B cell (primary cell): ENCODE measurements around the gene LRRTM1. TPM values are rescaled to one million over a fixed set of nuclear protein-coding genes. Genes with fewer than 3 reads are reported as not detected.

ENCODE experiments used
- ATAC-seq: fragments of 200-7000 bp; cut with Tn5 transposase; one replicate; pipeline ENCODE4 v1.10.0; 2021; ENCODE audit warnings: low read depth, mild to moderate bottlenecking, moderate number of reproducible peaks, moderate library complexity
- CTCF ChIA-PET: fragments of 350-600 bp; sonication (Branson Sonifier 250); formaldehyde crosslinking; loops from one replicate; lab custom pipeline; 2021; ENCODE audit warnings: antibody characterized with exemption, inconsistent platforms; lab: Charles Lee
- POLR2A ChIA-PET: fragments of 350-600 bp; sonication (Branson Sonifier 250); formaldehyde crosslinking; loops from one replicate; lab custom pipeline; 2021; ENCODE audit warnings: antibody characterized with exemption; lab: Charles Lee
- DNase-seq: peaks from one replicate; pipeline ENCODE4 v3.0.0; 2013
- H2AFZ ChIP-seq: 2 replicates; pipeline ENCODE4 v1.6.1; 2012; ENCODE audit warnings: mild to moderate bottlenecking, low read depth, low read length; ENCODE audit not compliant: insufficient read depth, poor library complexity, severe bottlenecking
- H3K27ac ChIP-seq, 2 donors: 1 replicate in 1 of 2; 2 replicates in 1 of 2; pipeline ENCODE4 v1.5.1; 2012 to 2013; ENCODE audit warnings: low read length in 2 of 2, mild to moderate bottlenecking in 2 of 2, moderate library complexity in 1 of 2
- H3K27me3 ChIP-seq, 4 experiments: fragments of 200-600 bp in 1 of 4; sonication (generic) in 1 of 4; replicated peaks in 1 of 4; 1 replicate in 2 of 4; 2 replicates in 2 of 4; pipeline versions ENCODE4 v1.6.1 to v1.7.0; 2013 to 2016; ENCODE audit warnings: low read length in 3 of 4, mild to moderate bottlenecking in 2 of 4, mixed read lengths in 1 of 4, moderate library complexity in 1 of 4; ENCODE audit not compliant: insufficient read depth in 4 of 4, control insufficient read depth in 3 of 4; ENCODE audit errors: control extremely low read depth in 1 of 4
- H3K36me3 ChIP-seq, 2 experiments: replicated peaks in 1 of 2; 1 replicate in 1 of 2; 2 replicates in 1 of 2; pipeline versions ENCODE4 v1.6.1 to v1.7.1; 2013; ENCODE audit warnings: low read length in 1 of 2; ENCODE audit not compliant: insufficient read depth in 2 of 2, control insufficient read depth in 1 of 2; ENCODE audit errors: control extremely low read depth in 1 of 2, extremely low read depth in 1 of 2
- H3K4me1 ChIP-seq, 2 donors: fragments of 200-600 bp in 1 of 2; sonication (generic) in 1 of 2; 1 replicate in 1 of 2; 2 replicates in 1 of 2; pipeline versions ENCODE4 v1.5.1 to v1.6.1; 2013 to 2017; ENCODE audit warnings: low read length in 2 of 2; ENCODE audit not compliant: control insufficient read depth in 2 of 2, insufficient read depth in 2 of 2
- H3K4me2 ChIP-seq: replicated peaks from 2 replicates; pipeline ENCODE3; 2012; ENCODE audit warnings: mild to moderate bottlenecking, low read depth, low read length; ENCODE audit not compliant: poor library complexity, severe bottlenecking
- H3K4me3 ChIP-seq, 5 experiments: fragments of 200-600 bp in 1 of 5; sonication (generic) in 1 of 5; 1 replicate in 3 of 5; 2 replicates in 2 of 5; pipeline versions ENCODE4 v1.5.1 to v1.7.0; 2011 to 2016; ENCODE audit warnings: low read length in 4 of 5, mild to moderate bottlenecking in 4 of 5, low read depth in 2 of 5, control low read depth in 1 of 5, moderate library complexity in 1 of 5; ENCODE audit not compliant: insufficient read depth in 1 of 5; ENCODE audit errors: control extremely low read depth in 1 of 5, extremely low read depth in 1 of 5
- H3K79me2 ChIP-seq: fragments of 200-600 bp; sonication (generic); one replicate; pipeline ENCODE4 v1.6.0; 2016; ENCODE audit warnings: low read length; ENCODE audit not compliant: control insufficient read depth, insufficient read depth
- H3K9ac ChIP-seq: fragments of 200-600 bp; sonication (generic); 2 replicates; pipeline ENCODE4 v1.6.1; 2017; ENCODE audit warnings: mild to moderate bottlenecking, low read length, moderate library complexity
- H3K9me3 ChIP-seq, 3 donors: one replicate each; pipeline versions ENCODE4 v1.6.1 to v1.7.1; 2013; ENCODE audit warnings: low read length in 2 of 3; ENCODE audit not compliant: control insufficient read depth in 2 of 3, insufficient read depth in 1 of 3; ENCODE audit errors: control extremely low read depth in 1 of 3
- H4K20me1 ChIP-seq: 2 replicates; pipeline ENCODE4 v1.6.0; 2012; ENCODE audit warnings: mild to moderate bottlenecking, low read length; ENCODE audit not compliant: insufficient read depth, control insufficient read depth, poor library complexity, severe bottlenecking
- H3K27ac Mint-ChIP-seq: one replicate; pipeline ENCODE4 v1.8.0; 2021; ENCODE audit warnings: mixed read lengths
- H3K27me3 Mint-ChIP-seq: one replicate; pipeline ENCODE4 v1.8.0; 2021; ENCODE audit warnings: mixed read lengths
- H3K4me1 Mint-ChIP-seq: one replicate; pipeline ENCODE4 v1.8.0; 2021; ENCODE audit warnings: mixed read lengths
- H3K4me3 Mint-ChIP-seq: one replicate; pipeline ENCODE4 v1.8.0; 2021; ENCODE audit warnings: mixed read lengths
- H3K9me3 Mint-ChIP-seq: one replicate; pipeline ENCODE4 v1.8.0; 2022; ENCODE audit warnings: mixed read lengths; ENCODE audit not compliant: insufficient read depth
- EZH2 ChIP-seq: IDR thresholded peaks from 2 replicates; pipeline ENCODE4 v1.6.1; 2012; ENCODE audit warnings: borderline replicate concordance, low read depth, mild to moderate bottlenecking, moderate library complexity, low read length; ENCODE audit not compliant: insufficient read depth, poor library complexity, severe bottlenecking
- WGBS: methylation state at CpG from one replicate; pipeline ENCODE4 v1.1.5; 2013; ENCODE audit warnings: missing lambda C conversion rate; ENCODE audit not compliant: insufficient coverage; 5-methylcytosine and 5-hydroxymethylcytosine counted together
- intact Hi-C: fragments of 100-400 bp; cut with micrococcal nuclease; formaldehyde crosslinking; loops from one replicate; pipeline ENCODE4 v1.10.0; 2022
- polyA plus RNA-seq: library from polyadenylated mRNA; depleted of rRNA; stranded (reverse); fragments of >200 nt; gene quantifications from 2 replicates; pipeline ENCODE4 v1.2.3, GENCODE V29; 2012
- total RNA-seq, 2 donors: library from RNA; stranded (reverse); fragments of 120-200 nt in 1 of 2; gene quantifications; 1 replicate in 1 of 2; 2 replicates in 1 of 2; pipeline versions ENCODE4 v1.2.3 to v1.2.4, GENCODE V29; 2013 to 2022
- TF ChIP-seq, protein P1 (sequence below): fragments of 200-600 bp; IDR thresholded peaks from one replicate; pipeline ENCODE4 v1.8.0; 2022; ENCODE audit warnings: antibody characterized with exemption, mild to moderate bottlenecking

Gene LRRTM1
- total and polyA plus RNA-seq, 2 donors (not counting 1 experiment from before 2014, with no cell fraction given), result not detected

DNA sequence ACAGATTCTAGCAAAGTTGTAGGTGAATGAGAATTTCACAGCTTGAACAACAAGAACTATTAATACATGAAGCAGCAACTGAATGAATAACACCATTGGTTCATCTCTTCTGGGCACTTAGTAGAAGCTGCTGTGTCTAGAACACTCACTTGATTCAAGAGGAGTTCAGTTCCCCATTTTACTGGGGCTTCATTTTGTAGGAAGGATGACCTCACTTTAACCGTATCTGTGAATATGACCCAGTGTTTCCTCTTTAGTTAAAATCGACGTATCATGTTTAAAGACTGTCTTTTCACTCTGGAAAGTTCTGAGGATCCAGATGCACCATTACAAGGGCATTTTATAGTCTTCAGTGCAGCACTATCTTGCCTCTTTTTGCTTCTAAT lies 47.8 kb downstream of the LRRTM1 start:
- CTCF ChIA-PET, result no interaction called here

DNA sequence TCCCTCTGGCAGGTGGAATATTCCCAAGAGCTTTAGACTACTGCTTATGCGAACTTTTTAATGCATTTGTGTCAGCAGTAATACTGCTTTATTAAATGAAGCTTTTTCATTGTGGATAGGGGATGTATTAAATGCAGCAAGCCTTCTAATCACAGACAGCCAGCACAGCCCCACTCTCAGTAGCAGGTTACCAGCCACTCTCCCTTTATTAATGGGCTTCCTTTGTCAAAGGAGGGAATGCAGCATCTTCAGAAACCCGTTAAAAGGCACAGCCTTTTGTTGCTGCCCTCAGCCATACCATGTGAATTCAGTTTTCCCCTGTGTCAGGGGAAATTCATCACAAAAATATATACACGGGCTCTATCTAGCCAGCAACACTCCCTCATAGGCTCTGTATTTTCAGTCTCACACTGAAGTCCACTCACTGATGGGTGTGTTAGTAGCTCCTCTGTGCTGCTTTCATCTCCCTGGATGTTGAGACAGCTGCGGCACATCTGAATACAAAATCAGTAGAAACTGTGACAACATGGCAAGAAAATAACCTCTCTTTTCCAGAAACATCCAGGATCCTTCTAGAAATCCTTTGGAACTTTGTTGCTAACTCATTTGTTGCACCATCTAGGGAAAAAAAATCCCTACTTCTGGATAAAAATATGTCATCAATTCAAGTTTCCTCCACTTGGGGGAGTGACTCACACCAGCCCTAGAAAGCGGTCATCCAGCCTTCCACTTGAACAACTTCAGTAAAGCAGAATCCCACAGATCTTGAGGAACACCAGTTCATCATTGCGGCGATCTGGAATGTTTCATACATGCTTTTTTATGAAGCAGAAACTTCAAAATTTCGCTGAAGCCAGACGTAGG lies 48.4 kb downstream of the LRRTM1 start:
- no peaks in the 10 kb centered on the region for H3K36me3 ChIP-seq
- H3K79me2 ChIP-seq, result no peaks in the 10 kb centered on the region
- H4K20me1 ChIP-seq, result no peaks in the 10 kb centered on the region
- Mint-ChIP-seq H3K27me3 (no peaks in the 10 kb centered on the region), H3K4me3 (no peak overlapping the region), H3K27ac (no peak overlapping the region), H3K9me3 (peaks cover 2% of the 10 kb centered on the region), H3K4me1 (no peaks in the 10 kb centered on the region)
- ATAC-seq (no peak), DNase-seq (no peak)
- no peak overlapping the region for H2AFZ ChIP-seq
- no peak overlapping the region for H3K27ac ChIP-seq
- H3K9ac ChIP-seq, result no peak overlapping the region
- WGBS, result 79% methylated on average over 3 of the region's 9 CpGs
- intact Hi-C loops, result no loop called here
- H3K4me2 ChIP-seq, result no peak overlapping the region
- no peak overlapping the region for H3K4me3 ChIP-seq
- H3K27me3 ChIP-seq, result no peaks in the 10 kb centered on the region
- CTCF ChIA-PET, result no interaction called here
- H3K4me1 ChIP-seq, result no peaks in the 10 kb centered on the region
- POLR2A ChIA-PET, result no interaction called here
- H3K9me3 ChIP-seq, result no peaks in the 10 kb centered on the region
- TF ChIP-seq EZH2, result no peak
- TF ChIP-seq, protein P1, sequence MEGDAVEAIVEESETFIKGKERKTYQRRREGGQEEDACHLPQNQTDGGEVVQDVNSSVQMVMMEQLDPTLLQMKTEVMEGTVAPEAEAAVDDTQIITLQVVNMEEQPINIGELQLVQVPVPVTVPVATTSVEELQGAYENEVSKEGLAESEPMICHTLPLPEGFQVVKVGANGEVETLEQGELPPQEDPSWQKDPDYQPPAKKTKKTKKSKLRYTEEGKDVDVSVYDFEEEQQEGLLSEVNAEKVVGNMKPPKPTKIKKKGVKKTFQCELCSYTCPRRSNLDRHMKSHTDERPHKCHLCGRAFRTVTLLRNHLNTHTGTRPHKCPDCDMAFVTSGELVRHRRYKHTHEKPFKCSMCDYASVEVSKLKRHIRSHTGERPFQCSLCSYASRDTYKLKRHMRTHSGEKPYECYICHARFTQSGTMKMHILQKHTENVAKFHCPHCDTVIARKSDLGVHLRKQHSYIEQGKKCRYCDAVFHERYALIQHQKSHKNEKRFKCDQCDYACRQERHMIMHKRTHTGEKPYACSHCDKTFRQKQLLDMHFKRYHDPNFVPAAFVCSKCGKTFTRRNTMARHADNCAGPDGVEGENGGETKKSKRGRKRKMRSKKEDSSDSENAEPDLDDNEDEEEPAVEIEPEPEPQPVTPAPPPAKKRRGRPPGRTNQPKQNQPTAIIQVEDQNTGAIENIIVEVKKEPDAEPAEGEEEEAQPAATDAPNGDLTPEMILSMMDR, result no peak

More for the DNA sequence above, 47.8 kb downstream of the LRRTM1 start:
- Histone ChIP-seq H3K9me3 (no peaks in the 10 kb centered on the region), H3K4me3 (no peak overlapping the region), H3K4me2 (no peak overlapping the region), H2AFZ (no peak overlapping the region), H3K79me2 (no peaks in the 10 kb centered on the region), H4K20me1 (no peaks in the 10 kb centered on the region), H3K9ac (no peak overlapping the region), H3K36me3 (no peaks in the 10 kb centered on the region), H3K4me1 (no peaks in the 10 kb centered on the region), H3K27ac (no peak overlapping the region), H3K27me3 (no peaks in the 10 kb centered on the region)
- Mint-ChIP-seq H3K27me3 (no peaks in the 10 kb centered on the region), H3K4me1 (no peaks in the 10 kb centered on the region), H3K4me3 (no peak overlapping the region), H3K27ac (no peak overlapping the region), H3K9me3 (peaks cover 2% of the 10 kb centered on the region)
- intact Hi-C loops, result no loop called here
- POLR2A ChIA-PET, result no interaction called here
- no peak for TF ChIP-seq EZH2
- TF ChIP-seq, protein P1, result no peak
- 60% methylated on average over 1 of the region's 3 CpGs for WGBS
- no peak for ATAC-seq
- no peak for DNase-seq
